GM12878 (cell line): ENCODE measurements around the gene HECTD2. TPM values are rescaled to one million over a fixed set of nuclear protein-coding genes. Genes with fewer than 3 reads are reported as not detected.

Experiments
- ATAC-seq: fragments of 200-7000 bp; cut with Tn5 transposase; 3 replicates; pipeline ENCODE4 v1.9.1; 2020; ENCODE audit warnings: mild to moderate bottlenecking, moderate library complexity
- BruUV-seq: library from RNA; stranded (reverse); fragments of 400-500 nt; replicated peaks from 2 replicates; lab custom pipeline; 2021; lab: Mats Ljungman, UMichigan
- CTCF ChIA-PET: fragments of 300-600 bp; sonication (Branson Sonifier 250); formaldehyde crosslinking; extraction: SDS; loops from one replicate; lab custom pipeline; 2021; ENCODE audit warnings: inconsistent platforms; lab: Yijun Ruan, JAX
- POLR2A ChIA-PET: fragments of 350-600 bp; formaldehyde crosslinking; extraction: SDS; loops from one replicate; lab custom pipeline; 2021; ENCODE audit warnings: inconsistent platforms; lab: Charles Lee
- RAD21 ChIA-PET: fragments of 300-600 bp; sonication (Branson Sonifier 250); formaldehyde crosslinking; loops from one replicate; lab custom pipeline; 2023; ENCODE audit warnings: antibody characterized with exemption; ENCODE audit not compliant: unreplicated experiment; lab: Charles Lee
- SMC1A ChIA-PET: fragments of 300-600 bp; sonication (Branson Sonifier 250); formaldehyde crosslinking; loops from one replicate; lab custom pipeline; 2023; ENCODE audit not compliant: unreplicated experiment, uncharacterized antibody; lab: Charles Lee
- DNase-seq: peaks from one replicate; pipeline ENCODE4 v3.0.0-alpha.2; 2011; ENCODE audit warnings: low read depth, low spot score
- FAIRE-seq: peaks from 3 replicates; lab custom pipeline; 2011; peaks lifted over from hg19 to GRCh38; lab: Jason Lieb, UNC
- H2AFZ ChIP-seq: 2 replicates; pipeline ENCODE4 v1.6.0; 2011; ENCODE audit warnings: low read depth, low read length, control low read depth; ENCODE audit not compliant: control insufficient read depth
- H3K27ac ChIP-seq: 2 replicates; pipeline ENCODE4 v1.5.1; 2011; ENCODE audit warnings: control low read depth; ENCODE audit not compliant: control insufficient read depth, insufficient read depth
- H3K27me3 ChIP-seq, 2 experiments: replicated peaks in 1 of 2; 2 replicates each; pipeline versions ENCODE4 v1.6.0 to v1.6.1; 2011; ENCODE audit warnings: low read length in 1 of 2; ENCODE audit not compliant: control insufficient read depth in 2 of 2, insufficient read depth in 2 of 2
- H3K36me3 ChIP-seq, 2 experiments: 2 replicates each; pipeline ENCODE4 v1.5.1; 2011; ENCODE audit warnings: low read length in 1 of 2; ENCODE audit not compliant: control insufficient read depth in 2 of 2, insufficient read depth in 2 of 2
- H3K4me1 ChIP-seq: 2 replicates; pipeline ENCODE4 v1.6.1; 2011; ENCODE audit warnings: mild to moderate bottlenecking, low read length, moderate library complexity, mixed read lengths; ENCODE audit not compliant: control insufficient read depth, insufficient read depth
- H3K4me2 ChIP-seq: 2 replicates; pipeline ENCODE4 v1.6.0; 2011; ENCODE audit warnings: control low read depth; ENCODE audit not compliant: control insufficient read depth, insufficient read depth
- H3K4me3 ChIP-seq: fragments of 200-600 bp; sonication (generic); 2 replicates; pipeline ENCODE4 v1.5.1; 2016
- H3K79me2 ChIP-seq: 2 replicates; pipeline ENCODE4 v1.6.0; 2011; ENCODE audit warnings: low read length; ENCODE audit not compliant: control insufficient read depth, insufficient read depth
- H3K9ac ChIP-seq: 2 replicates; pipeline ENCODE4 v1.8.0; 2011; ENCODE audit warnings: low read length, control low read depth, mixed read lengths; ENCODE audit not compliant: control insufficient read depth, insufficient read depth
- H3K9me3 ChIP-seq: replicated peaks from 3 replicates; pipeline ENCODE4 v1.5.1; 2011; ENCODE audit warnings: mild to moderate bottlenecking, low read length; ENCODE audit not compliant: control insufficient read depth, insufficient read depth
- H4K20me1 ChIP-seq: 2 replicates; pipeline ENCODE4 v1.6.0; 2011; ENCODE audit not compliant: control insufficient read depth, insufficient read depth
- HCFC1 ChIP-seq: fragments of 150-350 bp; IDR thresholded peaks from 2 replicates; pipeline ENCODE4 v1.6.1; 2014; ENCODE audit warnings: low read length
- MEF2B ChIP-seq: fragments of 450-650 bp; IDR thresholded peaks from 2 replicates; pipeline ENCODE4 v1.6.1; 2018; ENCODE audit warnings: mild to moderate bottlenecking, moderate library complexity; ENCODE audit not compliant: partially characterized antibody, poor library complexity, severe bottlenecking
- RCOR1 ChIP-seq: conservative IDR thresholded peaks from 2 replicates; pipeline ENCODE4 v1.6.1; 2012; ENCODE audit warnings: low read depth, low read length, improper control_type of control experiment
- SIX5 ChIP-seq: IDR thresholded peaks from 2 replicates; pipeline ENCODE4 v1.6.1; 2011; ENCODE audit warnings: mild to moderate bottlenecking, low read depth, low read length, moderate library complexity; ENCODE audit not compliant: severe bottlenecking
- WGBS: methylation state at CpG from one replicate; pipeline ENCODE4 v1.1.6; 2016; ENCODE audit warnings: low lambda C conversion rate; ENCODE audit not compliant: insufficient replicate concordance, insufficient coverage; ENCODE audit errors: missing lambda C conversion rate; 5-methylcytosine and 5-hydroxymethylcytosine counted together
- in situ Hi-C: fragments of 300-500 bp; cut with MboI; formaldehyde crosslinking; loops from 9 replicates; pipeline ENCODE4 v1.14.3; 2018; ENCODE audit warnings: mixed read lengths
- intact Hi-C: fragments of 100-400 bp; cut with micrococcal nuclease; formaldehyde crosslinking; loops from one replicate; pipeline ENCODE4 v1.14.2; 2022; ENCODE audit not compliant: unreplicated experiment
- polyA plus RNA-seq, 11 experiments: library from polyadenylated mRNA; depleted of rRNA in 4 of 11; unstranded in 6 of 11; stranded (reverse) in 5 of 11; fragments of >200 nt; fragmentation: Nextera tagmentation in 4 of 11; fragmentation: Illumina TruSeq in 1 of 11; extraction: Ambion mirVana in 4 of 11; extraction: Trizol in 1 of 11; gene quantifications; 1 replicate in 1 of 11; 2 replicates in 10 of 11; pipeline versions ENCODE4 v1.2.1 to v1.2.3, GENCODE V29; 2011 to 2016; ENCODE audit warnings: inconsistent platforms in 2 of 11, missing spikeins in 2 of 11, low read depth in 1 of 11
- total RNA-seq, 4 experiments: library from RNA; depleted of rRNA in 3 of 4; stranded (reverse); fragments of >200 nt in 3 of 4; fragmentation: Illumina TruSeq in 1 of 4; extraction: Trizol in 1 of 4; gene quantifications; 2 replicates each; pipeline versions ENCODE4 v1.2.1 to v1.2.3, GENCODE V29; 2013 to 2021
- TF ChIP-seq, protein P1 (sequence below): fragments of 450-650 bp; IDR thresholded peaks from 2 replicates; pipeline ENCODE4 v1.6.1; 2016; ENCODE audit warnings: mild to moderate bottlenecking, moderate library complexity, borderline replicate concordance

The HECTD2 gene
- total and polyA plus RNA-seq, 10 of the 15 experiments (the other 5 are each of a cell fraction or from before 2014, with no cell fraction given), result 0.87 to 3.0 (median 1.7) TPM

DNA sequence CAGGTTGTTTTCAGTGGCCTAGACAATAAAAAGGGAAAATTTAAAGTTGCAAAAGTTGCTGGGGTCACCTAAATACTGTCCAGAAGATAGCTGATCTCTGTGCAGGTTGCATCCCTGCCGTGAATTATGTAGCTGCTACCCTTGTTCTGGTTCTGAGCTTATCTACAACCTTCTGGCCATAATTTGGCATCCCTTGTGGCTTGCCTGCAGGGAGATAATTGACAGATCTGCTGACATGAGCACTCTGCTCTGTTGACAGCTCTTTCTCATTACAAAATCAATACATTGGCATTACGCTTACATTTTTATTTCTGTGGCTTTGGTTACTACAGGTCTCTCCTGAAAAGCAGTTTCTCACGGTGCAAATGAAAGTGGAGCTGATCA is 29.3 kb upstream of the HECTD2 start:
- H3K4me2 ChIP-seq, result no peak overlapping the region
- no peak overlapping the region for H3K27ac ChIP-seq
- no peak overlapping the region for H3K4me3 ChIP-seq
- SMC1A ChIA-PET, result interaction anchor here (2.0 kb wide), 1 partner anchor 82 kb away, joined by 8 read pairs; no protein-coding TSS in a partner anchor
- FAIRE-seq (no peak), DNase-seq (no peak), ATAC-seq (no peak)
- H3K79me2 ChIP-seq, result no peaks in the 10 kb centered on the region
- no peak overlapping the region for H3K9ac ChIP-seq
- WGBS, result 8% methylated on average over 3 of the region's 3 CpGs
- no peaks in the 10 kb centered on the region for H4K20me1 ChIP-seq
- no peaks in the 10 kb centered on the region for H3K4me1 ChIP-seq
- H3K36me3 ChIP-seq, result no peaks in the 10 kb centered on the region
- in situ Hi-C loops (loop anchor here (25.0 kb wide), 1 partner anchor 531 kb away; the partner anchor contains the start of genes BTAF1 and FGFBP3), intact Hi-C loops (no loop called here)
- RAD21 ChIA-PET, result interaction anchor here (1.4 kb wide), 1 partner anchor 82 kb away, joined by 4 read pairs; no protein-coding TSS in a partner anchor
- TF ChIP-seq RCOR1, result no peak
- TF ChIP-seq MEF2B, result no peak
- TF ChIP-seq HCFC1, result no peak
- TF ChIP-seq, protein P1, sequence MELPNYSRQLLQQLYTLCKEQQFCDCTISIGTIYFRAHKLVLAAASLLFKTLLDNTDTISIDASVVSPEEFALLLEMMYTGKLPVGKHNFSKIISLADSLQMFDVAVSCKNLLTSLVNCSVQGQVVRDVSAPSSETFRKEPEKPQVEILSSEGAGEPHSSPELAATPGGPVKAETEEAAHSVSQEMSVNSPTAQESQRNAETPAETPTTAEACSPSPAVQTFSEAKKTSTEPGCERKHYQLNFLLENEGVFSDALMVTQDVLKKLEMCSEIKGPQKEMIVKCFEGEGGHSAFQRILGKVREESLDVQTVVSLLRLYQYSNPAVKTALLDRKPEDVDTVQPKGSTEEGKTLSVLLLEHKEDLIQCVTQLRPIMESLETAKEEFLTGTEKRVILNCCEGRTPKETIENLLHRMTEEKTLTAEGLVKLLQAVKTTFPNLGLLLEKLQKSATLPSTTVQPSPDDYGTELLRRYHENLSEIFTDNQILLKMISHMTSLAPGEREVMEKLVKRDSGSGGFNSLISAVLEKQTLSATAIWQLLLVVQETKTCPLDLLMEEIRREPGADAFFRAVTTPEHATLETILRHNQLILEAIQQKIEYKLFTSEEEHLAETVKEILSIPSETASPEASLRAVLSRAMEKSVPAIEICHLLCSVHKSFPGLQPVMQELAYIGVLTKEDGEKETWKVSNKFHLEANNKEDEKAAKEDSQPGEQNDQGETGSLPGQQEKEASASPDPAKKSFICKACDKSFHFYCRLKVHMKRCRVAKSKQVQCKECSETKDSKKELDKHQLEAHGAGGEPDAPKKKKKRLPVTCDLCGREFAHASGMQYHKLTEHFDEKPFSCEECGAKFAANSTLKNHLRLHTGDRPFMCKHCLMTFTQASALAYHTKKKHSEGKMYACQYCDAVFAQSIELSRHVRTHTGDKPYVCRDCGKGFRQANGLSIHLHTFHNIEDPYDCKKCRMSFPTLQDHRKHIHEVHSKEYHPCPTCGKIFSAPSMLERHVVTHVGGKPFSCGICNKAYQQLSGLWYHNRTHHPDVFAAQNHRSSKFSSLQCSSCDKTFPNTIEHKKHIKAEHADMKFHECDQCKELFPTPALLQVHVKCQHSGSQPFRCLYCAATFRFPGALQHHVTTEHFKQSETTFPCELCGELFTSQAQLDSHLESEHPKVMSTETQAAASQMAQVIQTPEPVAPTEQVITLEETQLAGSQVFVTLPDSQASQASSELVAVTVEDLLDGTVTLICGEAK, result no peak
- no peak for TF ChIP-seq SIX5
- no TSS peak for BruUV-seq
- no peaks in the 10 kb centered on the region; a peak in 1 of 4 replicates for H3K27me3 ChIP-seq
- CTCF ChIA-PET, result interaction anchor here (1.7 kb wide), 1 partner anchor 10 kb away, joined by 7 read pairs; no protein-coding TSS in a partner anchor
- H3K9me3 ChIP-seq, result no peaks in the 10 kb centered on the region
- H2AFZ ChIP-seq, result no peak overlapping the region
- POLR2A ChIA-PET, result no interaction called here
